H9 (cell line): ENCODE measurements around the gene C4orf17. TPM values are rescaled to one million over a fixed set of nuclear protein-coding genes. Genes with fewer than 3 reads are reported as not detected.

Experiments
- DNase-seq: peaks from one replicate; pipeline ENCODE4 v3.0.0-alpha.2; 2017
- H2AFZ ChIP-seq: one replicate; pipeline ENCODE4 v1.6.1; 2013; ENCODE audit warnings: mild to moderate bottlenecking, low read length, control low read depth, moderate library complexity
- H2AK5ac ChIP-seq: 2 replicates; pipeline ENCODE4 v1.6.1; 2013; ENCODE audit warnings: low read length, control low read depth, mixed read lengths; ENCODE audit not compliant: insufficient read length
- H2BK120ac ChIP-seq: one replicate; pipeline ENCODE4 v1.6.1; 2013; ENCODE audit warnings: low read depth, mild to moderate bottlenecking, low read length, control low read depth, inconsistent platforms; ENCODE audit not compliant: poor library complexity, severe bottlenecking
- H2BK12ac ChIP-seq: 2 replicates; pipeline ENCODE4 v1.6.1; 2013; ENCODE audit warnings: low read length, control low read depth, mixed read lengths, low read depth; ENCODE audit not compliant: insufficient read length
- H2BK15ac ChIP-seq: 2 replicates; pipeline ENCODE4 v1.6.1; 2013; ENCODE audit warnings: low read depth, low read length, control low read depth
- H2BK20ac ChIP-seq: one replicate; pipeline ENCODE4 v1.6.1; 2013; ENCODE audit warnings: low read depth, mild to moderate bottlenecking, low read length, control low read depth, inconsistent platforms; ENCODE audit not compliant: poor library complexity, severe bottlenecking
- H2BK5ac ChIP-seq: 2 replicates; pipeline ENCODE4 v1.6.1; 2013; ENCODE audit warnings: low read length, control low read depth, mixed read lengths; ENCODE audit not compliant: insufficient read length
- H3K14ac ChIP-seq: 2 replicates; pipeline ENCODE4 v1.6.1; 2013; ENCODE audit warnings: low read length, control low read depth; ENCODE audit not compliant: insufficient read depth
- H3K18ac ChIP-seq: 2 replicates; pipeline ENCODE4 v1.6.1; 2013; ENCODE audit warnings: low read depth, mild to moderate bottlenecking, mixed read lengths, low read length, control low read depth; ENCODE audit not compliant: insufficient read length
- H3K23ac ChIP-seq: 2 replicates; pipeline ENCODE4 v1.6.1; 2013; ENCODE audit warnings: low read length, control low read depth, mixed read lengths, low read depth; ENCODE audit not compliant: insufficient read length
- H3K23me2 ChIP-seq: 2 replicates; pipeline ENCODE4 v1.6.1; 2013; ENCODE audit warnings: low read depth, mild to moderate bottlenecking, mixed read lengths, low read length, control low read depth; ENCODE audit not compliant: insufficient read length, poor library complexity, severe bottlenecking
- H3K27ac ChIP-seq: 2 replicates; pipeline ENCODE4 v1.5.1; 2013; ENCODE audit warnings: low read length, control low read depth, mixed read lengths, low read depth; ENCODE audit not compliant: insufficient read length
- H3K27me3 ChIP-seq: 2 replicates; pipeline ENCODE4 v1.6.1; 2013; ENCODE audit warnings: low read length, control low read depth, inconsistent platforms; ENCODE audit not compliant: insufficient read depth
- H3K4ac ChIP-seq: 2 replicates; pipeline ENCODE4 v1.6.1; 2013; ENCODE audit warnings: low read depth, mild to moderate bottlenecking, control low read depth, inconsistent platforms, low read length, moderate library complexity
- H3K4me1 ChIP-seq: 2 replicates; pipeline ENCODE4 v1.6.1; 2013; ENCODE audit warnings: low read length, control low read depth, inconsistent platforms; ENCODE audit not compliant: insufficient read depth
- H3K4me2 ChIP-seq: 2 replicates; pipeline ENCODE4 v1.6.1; 2013; ENCODE audit warnings: low read length, control low read depth, mixed read lengths; ENCODE audit not compliant: insufficient read length, insufficient read depth
- H3K56ac ChIP-seq: 2 replicates; pipeline ENCODE4 v1.6.1; 2013; ENCODE audit warnings: low read depth, mild to moderate bottlenecking, mixed read lengths, low read length, control low read depth; ENCODE audit not compliant: insufficient read length
- H3K79me1 ChIP-seq: 2 replicates; pipeline ENCODE4 v1.6.1; 2013; ENCODE audit warnings: low read depth, mild to moderate bottlenecking, moderate library complexity, low read length, control low read depth, inconsistent platforms; ENCODE audit not compliant: insufficient read depth, poor library complexity, severe bottlenecking
- H3K79me2 ChIP-seq: 2 replicates; pipeline ENCODE4 v1.6.1; 2013; ENCODE audit warnings: low read length, control low read depth, inconsistent platforms; ENCODE audit not compliant: insufficient read depth
- H3K9ac ChIP-seq: 2 replicates; pipeline ENCODE4 v1.6.1; 2013; ENCODE audit warnings: low read length, control low read depth, mixed read lengths; ENCODE audit not compliant: insufficient read length; ENCODE audit errors: extremely low read depth
- H3K9me3 ChIP-seq: one replicate; pipeline ENCODE4 v1.6.1; 2013; ENCODE audit warnings: low read depth, low read length, inconsistent platforms; ENCODE audit not compliant: control insufficient read depth
- H3T11ph ChIP-seq: one replicate; pipeline ENCODE4 v1.6.1; 2013; ENCODE audit warnings: mild to moderate bottlenecking, low read length, control low read depth, inconsistent platforms
- H4K20me1 ChIP-seq: one replicate; pipeline ENCODE4 v1.6.1; 2013; ENCODE audit not compliant: control insufficient read depth, insufficient read length, insufficient read depth
- H4K5ac ChIP-seq: 2 replicates; pipeline ENCODE4 v1.6.1; 2013; ENCODE audit warnings: low read depth, mild to moderate bottlenecking, mixed read lengths, low read length, control low read depth; ENCODE audit not compliant: insufficient read length
- H4K8ac ChIP-seq: replicated peaks from 2 replicates; pipeline ENCODE4 v1.6.1; 2013; ENCODE audit warnings: low read length, control low read depth, mixed read lengths, low read depth; ENCODE audit not compliant: insufficient read length
- H4K91ac ChIP-seq: 2 replicates; pipeline ENCODE4 v1.6.1; 2013; ENCODE audit warnings: low read depth, mild to moderate bottlenecking, moderate library complexity, mixed read lengths, low read length, control low read depth; ENCODE audit not compliant: insufficient read length
- H3K27ac Mint-ChIP-seq, 3 experiments: 2 replicates in 2 of 3; 3 replicates in 1 of 3; pipeline ENCODE4 v1.8.0; 2020 to 2021; ENCODE audit warnings: mixed read lengths in 3 of 3, mild to moderate bottlenecking in 1 of 3, moderate library complexity in 1 of 3
- H3K27me3 Mint-ChIP-seq: 2 replicates; pipeline ENCODE4 v1.8.0; 2021; ENCODE audit warnings: low read depth, mild to moderate bottlenecking, moderate library complexity, mixed read lengths
- H3K36me3 Mint-ChIP-seq, 3 experiments: 2 replicates in 2 of 3; 3 replicates in 1 of 3; pipeline ENCODE4 v1.8.0; 2020 to 2021; ENCODE audit warnings: low read depth in 3 of 3, mixed read lengths in 3 of 3; ENCODE audit not compliant: insufficient read depth in 1 of 3
- H3K4me1 Mint-ChIP-seq, 2 experiments: 2 replicates each; pipeline ENCODE4 v1.8.0; 2020; ENCODE audit warnings: mixed read lengths in 2 of 2
- H3K4me3 Mint-ChIP-seq, 2 experiments: 2 replicates in 1 of 2; 3 replicates in 1 of 2; pipeline ENCODE4 v1.8.0; 2020 to 2021; ENCODE audit warnings: mild to moderate bottlenecking in 2 of 2, mixed read lengths in 2 of 2, moderate library complexity in 1 of 2
- H3K9me3 Mint-ChIP-seq, 2 experiments: 2 replicates in 1 of 2; 3 replicates in 1 of 2; pipeline ENCODE4 v1.8.0; 2020; ENCODE audit warnings: mild to moderate bottlenecking in 2 of 2, mixed read lengths in 2 of 2, moderate library complexity in 1 of 2
- CTCF ChIP-seq: fragments of 200-600 bp; sonication (generic); conservative IDR thresholded peaks from 3 replicates; pipeline ENCODE4 v1.8.0; 2021; ENCODE audit warnings: antibody characterized with exemption, mild to moderate bottlenecking
- WGBS: extraction: QIAGEN DNeasy Blood & Tissue Kit; methylation state at CpG from one replicate; pipeline ENCODE4 v1.1.7; 2013; ENCODE audit warnings: missing lambda C conversion rate, low lambda C conversion rate, mixed read lengths; ENCODE audit not compliant: insufficient read length; ENCODE audit errors: extremely low coverage; 5-methylcytosine and 5-hydroxymethylcytosine counted together
- total RNA-seq: library from RNA; stranded (reverse); gene quantifications from 2 replicates; pipeline ENCODE4 v1.2.1, GENCODE V29; 2021

The C4orf17 gene
- total RNA-seq, 1 experiment from 2014 or later: not detected

- Histone ChIP-seq H3K23ac (no peak overlapping the region), H2BK20ac (no peak overlapping the region), H4K8ac (no peak overlapping the region), H3K4me1 (no peaks in the 10 kb centered on the region), H3K27ac (no peak overlapping the region), H3K56ac (no peak overlapping the region), H3K9me3 (no peaks in the 10 kb centered on the region), H2BK12ac (no peak overlapping the region), H3K4me2 (no peak overlapping the region), H2AK5ac (no peak overlapping the region), H2BK5ac (no peak overlapping the region), H4K91ac (no peak overlapping the region), H3T11ph (no peak overlapping the region), H3K79me1 (no peaks in the 10 kb centered on the region), H3K9ac (no peak overlapping the region), H2AFZ (no peak overlapping the region), H3K4ac (no peak overlapping the region), H4K5ac (no peak overlapping the region), H3K27me3 (no peaks in the 10 kb centered on the region), H4K20me1 (no peaks in the 10 kb centered on the region), H3K23me2 (no peaks in the 10 kb centered on the region), H2BK15ac (no peak overlapping the region), H2BK120ac (no peak overlapping the region), H3K79me2 (no peaks in the 10 kb centered on the region), H3K14ac (no peak overlapping the region), H3K18ac (no peak overlapping the region)
- Mint-ChIP-seq H3K4me1 (peaks cover 3% of the 10 kb centered on the region in 2 experiments; a peak in 2 of 4 replicates), H3K36me3 (no peaks in the 10 kb centered on the region), H3K9me3 (peaks cover 0 to 3% of the 10 kb centered on the region in 2 experiments; a peak in 3 of 5 replicates), H3K4me3 (no peak overlapping the region), H3K27me3 (no peaks in the 10 kb centered on the region), H3K27ac (no peak overlapping the region)
- no peak for TF ChIP-seq CTCF
- no peak for DNase-seq
- WGBS: no CpG with 5 or more reads among the region's 2 CpGs
These were observed 26.0 kb downstream of the C4orf17 start for GRCh38 chr4:99536848-99537247.
